Measurements from ENCODE around the gene SERPINF2. TPM values are rescaled to one million over a fixed set of nuclear protein-coding genes. Genes with fewer than 3 reads are reported as not detected.
"Not testable (repeated sequence)": the region's sequence is repeated elsewhere in the genome, so short reads cannot be mapped to it uniquely, and the experiment has no call there.

The SERPINF2 gene
- total RNA-seq, 1 donor: 0.43 TPM

GRCh38 chr17:1792495-1793446 is 50.1 kb downstream of the SERPINF2 start:
- peak; percentile 32 for DNase-seq (ENCODE audit: low read depth)
- H3K4me3 ChIP-seq (ENCODE audit: low read depth, low read length): no peak overlapping the region
- no peak for TF ChIP-seq CTCF (IDR thresholded peaks at IDR 0.05; ENCODE audit: insufficient read depth, low read depth, low read length)

- peak; percentile 35 for DNase-seq (ENCODE audit: low read depth)
- no peak overlapping the region for H3K4me3 ChIP-seq (ENCODE audit: low read depth, low read length)
- TF ChIP-seq CTCF (IDR thresholded peaks at IDR 0.05; ENCODE audit: insufficient read depth, low read depth, low read length): no peak
Measured at GRCh38 chr17:1793447-1793806, 50.8 kb downstream of the SERPINF2 start.

GRCh38 chr17:1796800-1797199 is 54.1 kb downstream of the SERPINF2 start:
- no peak overlapping the region for H3K4me3 ChIP-seq (ENCODE audit: low read depth, low read length)
- peak; percentile 49 for DNase-seq (ENCODE audit: low read depth)
- no peak for TF ChIP-seq CTCF (IDR thresholded peaks at IDR 0.05; ENCODE audit: insufficient read depth, low read depth, low read length)

GRCh38 chr17:1797323-1797722 is 54.7 kb downstream of the SERPINF2 start:
- no peak for TF ChIP-seq CTCF (IDR thresholded peaks at IDR 0.05; ENCODE audit: insufficient read depth, low read depth, low read length)
- no peak overlapping the region for H3K4me3 ChIP-seq (ENCODE audit: low read depth, low read length)
- no peak for DNase-seq (ENCODE audit: low read depth)

GRCh38 chr17:1797846-1798245 is 55.2 kb downstream of the SERPINF2 start:
- not testable (repeated sequence) for DNase-seq (ENCODE audit: low read depth); H3K4me3 ChIP-seq (ENCODE audit: low read depth, low read length)

GRCh38 chr17:1800240-1800639 is 57.6 kb downstream of the SERPINF2 start:
- no peak for TF ChIP-seq CTCF (IDR thresholded peaks at IDR 0.05; ENCODE audit: insufficient read depth, low read depth, low read length)
- H3K4me3 ChIP-seq (ENCODE audit: low read depth, low read length): no peak overlapping the region
- no peak for DNase-seq (ENCODE audit: low read depth)

- no peak overlapping the region for H3K4me3 ChIP-seq (ENCODE audit: low read depth, low read length)
- TF ChIP-seq CTCF (IDR thresholded peaks at IDR 0.05; ENCODE audit: insufficient read depth, low read depth, low read length): no peak
- DNase-seq (ENCODE audit: low read depth): peak; percentile 47
Measured at GRCh38 chr17:1800712-1801111, 58.0 kb downstream of the SERPINF2 start.

Data from fibroblast of villous mesenchyme (primary cell).